Stomach (tissue), 9 donors: ENCODE measurements around the gene POLR2I. TPM values are rescaled to one million over a fixed set of nuclear protein-coding genes. Genes with fewer than 3 reads are reported as not detected.

Experiments
- DNase-seq, 2 donors: peaks; one replicate each; pipeline versions ENCODE4 v3.0.0 to v3.0.0-alpha.2; 2013 to 2019
- H3K27ac ChIP-seq, 5 donors: fragments of 200-600 bp in 4 of 5; sonication (generic) in 4 of 5; one replicate each; pipeline ENCODE4 v1.5.1; 2013 to 2019; ENCODE audit warnings: mild to moderate bottlenecking in 1 of 5, moderate library complexity in 1 of 5
- H3K27me3 ChIP-seq, 3 donors: fragments of 200-600 bp; sonication (generic); one replicate each; pipeline ENCODE4 v1.5.1; 2017 to 2019; ENCODE audit warnings: mixed run types in 1 of 3
- H3K36me3 ChIP-seq, 4 donors: fragments of 200-600 bp; sonication (generic); 1 replicate in 3 of 4; 2 replicates in 1 of 4; pipeline ENCODE4 v1.5.1; 2016 to 2019
- H3K4me1 ChIP-seq, 4 donors: fragments of 200-600 bp; sonication (generic); one replicate each; pipeline ENCODE4 v1.5.1; 2016 to 2019
- H3K4me3 ChIP-seq, 4 donors: fragments of 200-600 bp; sonication (generic) in 3 of 4; one replicate each; pipeline ENCODE4 v1.5.1; 2016 to 2019; ENCODE audit warnings: mild to moderate bottlenecking in 1 of 4
- H3K9me3 ChIP-seq, 4 donors: fragments of 200-600 bp; sonication (generic); one replicate each; pipeline ENCODE4 v1.5.1; 2016 to 2019
- EP300 ChIP-seq: sonication (generic); formaldehyde crosslinking; IDR thresholded peaks from one replicate; pipeline ENCODE4 v1.6.1; 2017; ENCODE audit warnings: antibody characterized with exemption
- POLR2A ChIP-seq, 4 donors: fragments of 450-650 bp; IDR thresholded peaks; one replicate each; pipeline ENCODE4 v1.6.1; 2016; ENCODE audit warnings: antibody characterized with exemption in 4 of 4, control low read depth in 2 of 4, mild to moderate bottlenecking in 1 of 4, moderate library complexity in 1 of 4
- POLR2AphosphoS5 ChIP-seq, 3 donors: sonication (generic); formaldehyde crosslinking; IDR thresholded peaks; one replicate each; pipeline ENCODE4 v1.6.1; 2016; ENCODE audit warnings: antibody characterized with exemption in 3 of 3
- WGBS, 5 donors: extraction: QIAGEN DNeasy Blood & Tissue Kit in 3 of 5; methylation state at CpG; one replicate each; pipeline versions ENCODE4 v1.1.5 to v1.1.7; 2013 to 2018; 5-methylcytosine and 5-hydroxymethylcytosine counted together
- intact Hi-C: fragments of 100-400 bp; cut with DNase I; formaldehyde crosslinking; loops from one replicate; pipeline ENCODE4 v1.15.1; 2023; ENCODE audit warnings: low total_unique reads
- polyA plus RNA-seq, 3 donors: library from polyadenylated mRNA; stranded (reverse); fragments of 200-250 nt; gene quantifications; one replicate each; pipeline ENCODE4 v1.2.3, GENCODE V29; 2013
- total RNA-seq, 5 donors: library from RNA; depleted of rRNA; stranded (reverse); fragments of >200 nt; gene quantifications; one replicate each; pipeline versions ENCODE4 v1.1.0 to v1.2.3, GENCODE V29; 2014 to 2016
- TF ChIP-seq, protein P1 (sequence below), 7 experiments: fragments of 450-650 bp in 4 of 7; fragments of 200-600 bp in 3 of 7; sonication (generic) in 3 of 7; IDR thresholded peaks; one replicate each; pipeline ENCODE4 v1.5.1; 2016 to 2019; ENCODE audit warnings: antibody characterized with exemption in 7 of 7, control low read depth in 2 of 7, mild to moderate bottlenecking in 1 of 7
- donor health status: healthy with polysubstance abuse.
- donor health status: Bipolar disorder and iron deficiency.
- donor health status: healthy.

POLR2I gene
- total and polyA plus RNA-seq, 8 donors = 16.2 to 199 (median 89.6) TPM

GRCh38 chr19:36111200-36111539 is 3.5 kb downstream of the POLR2I start:
- no peak overlapping the region for H3K4me3 ChIP-seq
- no peaks in the 10 kb centered on the region for H3K9me3 ChIP-seq
- H3K27ac ChIP-seq = no peak overlapping the region
- intact Hi-C loops = no loop called here
- H3K4me1 ChIP-seq = peaks cover 13 to 26% (median 19%) of the 10 kb centered on the region in 4 donors
- 79 to 91% (median 90%) methylated on average over 12 to 13 of the region's 13 CpGs for WGBS, 5 donors
- H3K27me3 ChIP-seq = no peaks in the 10 kb centered on the region
- no peak for DNase-seq
- TF ChIP-seq EP300 (no peak), POLR2A (IDR thresholded peaks at IDR 0.05) (no peak), POLR2AphosphoS5 (IDR thresholded peaks at IDR 0.05) (no peak)
- TF ChIP-seq, protein P1, sequence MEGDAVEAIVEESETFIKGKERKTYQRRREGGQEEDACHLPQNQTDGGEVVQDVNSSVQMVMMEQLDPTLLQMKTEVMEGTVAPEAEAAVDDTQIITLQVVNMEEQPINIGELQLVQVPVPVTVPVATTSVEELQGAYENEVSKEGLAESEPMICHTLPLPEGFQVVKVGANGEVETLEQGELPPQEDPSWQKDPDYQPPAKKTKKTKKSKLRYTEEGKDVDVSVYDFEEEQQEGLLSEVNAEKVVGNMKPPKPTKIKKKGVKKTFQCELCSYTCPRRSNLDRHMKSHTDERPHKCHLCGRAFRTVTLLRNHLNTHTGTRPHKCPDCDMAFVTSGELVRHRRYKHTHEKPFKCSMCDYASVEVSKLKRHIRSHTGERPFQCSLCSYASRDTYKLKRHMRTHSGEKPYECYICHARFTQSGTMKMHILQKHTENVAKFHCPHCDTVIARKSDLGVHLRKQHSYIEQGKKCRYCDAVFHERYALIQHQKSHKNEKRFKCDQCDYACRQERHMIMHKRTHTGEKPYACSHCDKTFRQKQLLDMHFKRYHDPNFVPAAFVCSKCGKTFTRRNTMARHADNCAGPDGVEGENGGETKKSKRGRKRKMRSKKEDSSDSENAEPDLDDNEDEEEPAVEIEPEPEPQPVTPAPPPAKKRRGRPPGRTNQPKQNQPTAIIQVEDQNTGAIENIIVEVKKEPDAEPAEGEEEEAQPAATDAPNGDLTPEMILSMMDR (IDR thresholded peaks at IDR 0.05) = no peak
- peaks cover 22 to 54% (median 43%) of the 10 kb centered on the region in 4 donors for H3K36me3 ChIP-seq

- DNase-seq = no peak
- no peaks in the 10 kb centered on the region for H3K9me3 ChIP-seq
- H3K4me1 ChIP-seq = peaks cover 9 to 21% (median 15%) of the 10 kb centered on the region in 4 donors
- WGBS, 5 donors = 60 to 96% (median 88%) methylated on average over 1 of the region's 1 CpG
- peaks cover 22 to 59% (median 43%) of the 10 kb centered on the region in 4 donors for H3K36me3 ChIP-seq
- intact Hi-C loops = no loop called here
- no peak within 1 kb of the TSS for H3K27ac ChIP-seq
- no peaks in the 10 kb centered on the region for H3K27me3 ChIP-seq
- H3K4me3 ChIP-seq = no peak within 1 kb of the TSS
- TF ChIP-seq POLR2A (IDR thresholded peaks at IDR 0.05) = no peak
- TF ChIP-seq, protein P1 (IDR thresholded peaks at IDR 0.05) = no peak
- TF ChIP-seq POLR2AphosphoS5 (IDR thresholded peaks at IDR 0.05) = no peak
- no peak for TF ChIP-seq EP300
Observed at GRCh38 chr19:36110487-36111199, 4.0 kb downstream of the POLR2I start, which contains the start of gene OVOL3. Gene OVOL3, plus strand, starts transcription at chr19:36111143. Its CDS starts 60 bp downstream, at chr19:36111203.

- 92 to 96% (median 96%) methylated on average over 3 of the region's 3 CpGs for WGBS, 5 donors
- no peaks in the 10 kb centered on the region for H3K27me3 ChIP-seq
- no peaks in the 10 kb centered on the region for H3K9me3 ChIP-seq
- intact Hi-C loops = no loop called here
- peaks cover 22 to 69% (median 50%) of the 10 kb centered on the region in 4 donors for H3K36me3 ChIP-seq
- no peak for DNase-seq
- H3K4me3 ChIP-seq = no peak overlapping the region
- no peak for TF ChIP-seq POLR2AphosphoS5 (IDR thresholded peaks at IDR 0.05)
- no peak for TF ChIP-seq POLR2A (IDR thresholded peaks at IDR 0.05)
- no peak for TF ChIP-seq EP300
- TF ChIP-seq, protein P1 (IDR thresholded peaks at IDR 0.05) = no peak
- H3K4me1 ChIP-seq = peaks cover 3 to 12% (median 8%) of the 10 kb centered on the region in 4 donors
- H3K27ac ChIP-seq = no peak overlapping the region
Observed at GRCh38 chr19:36108684-36109083, 6.0 kb downstream of the POLR2I start.

DNA sequence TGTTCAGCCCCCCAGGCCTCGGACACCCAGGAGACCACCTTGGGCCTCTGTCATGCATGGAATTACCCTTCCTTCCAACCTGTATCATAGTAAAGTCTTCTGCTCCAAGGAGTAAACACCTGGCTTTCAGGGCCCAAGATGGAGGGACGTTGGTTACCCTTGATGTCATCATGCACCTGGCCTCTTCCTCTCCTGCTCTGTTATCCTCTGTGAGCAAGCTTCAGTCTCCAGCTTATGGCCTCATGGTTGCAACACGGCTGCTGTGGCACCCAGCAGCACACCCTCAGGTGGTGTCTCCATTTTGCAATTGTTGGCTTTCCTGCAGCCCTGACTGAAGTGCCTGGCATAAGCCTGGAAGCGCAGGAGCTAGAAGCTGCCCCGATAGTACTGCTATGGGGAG is 7.7 kb downstream of the POLR2I start:
- Histone ChIP-seq H3K4me3 (no peak overlapping the region), H3K27ac (no peak overlapping the region), H3K27me3 (no peaks in the 10 kb centered on the region), H3K4me1 (no peaks in the 10 kb centered on the region), H3K36me3 (peaks cover 9 to 53% (median 37%) of the 10 kb centered on the region in 4 donors), H3K9me3 (no peaks in the 10 kb centered on the region)
- 90 to 99% (median 94%) methylated on average over 2 to 5 of the region's 5 CpGs for WGBS, 5 donors
- no peak for TF ChIP-seq POLR2AphosphoS5 (IDR thresholded peaks at IDR 0.05)
- intact Hi-C loops = no loop called here
- no peak for DNase-seq

GRCh38 chr19:36106441-36106840 is 8.2 kb downstream of the POLR2I start:
- H3K27ac ChIP-seq = no peak overlapping the region
- no peak for DNase-seq
- H3K4me3 ChIP-seq = no peak overlapping the region
- H3K27me3 ChIP-seq = no peaks in the 10 kb centered on the region
- H3K36me3 ChIP-seq = peaks cover 8 to 47% (median 31%) of the 10 kb centered on the region in 4 donors
- TF ChIP-seq, protein P1 (IDR thresholded peaks at IDR 0.05) = no peak
- TF ChIP-seq POLR2A (IDR thresholded peaks at IDR 0.05) = no peak
- TF ChIP-seq POLR2AphosphoS5 (IDR thresholded peaks at IDR 0.05) = no peak
- no peak for TF ChIP-seq EP300
- intact Hi-C loops = no loop called here
- 91 to 96% (median 93%) methylated on average over 6 of the region's 6 CpGs for WGBS, 5 donors
- no peaks in the 10 kb centered on the region for H3K9me3 ChIP-seq
- H3K4me1 ChIP-seq = no peaks in the 10 kb centered on the region
